ENCODE results near the gene TBC1D5.
"Not testable (repeated sequence)": the region's sequence is repeated elsewhere in the genome, so short reads cannot be mapped to it uniquely, and the experiment has no call there.

Gene TBC1D5

DNA sequence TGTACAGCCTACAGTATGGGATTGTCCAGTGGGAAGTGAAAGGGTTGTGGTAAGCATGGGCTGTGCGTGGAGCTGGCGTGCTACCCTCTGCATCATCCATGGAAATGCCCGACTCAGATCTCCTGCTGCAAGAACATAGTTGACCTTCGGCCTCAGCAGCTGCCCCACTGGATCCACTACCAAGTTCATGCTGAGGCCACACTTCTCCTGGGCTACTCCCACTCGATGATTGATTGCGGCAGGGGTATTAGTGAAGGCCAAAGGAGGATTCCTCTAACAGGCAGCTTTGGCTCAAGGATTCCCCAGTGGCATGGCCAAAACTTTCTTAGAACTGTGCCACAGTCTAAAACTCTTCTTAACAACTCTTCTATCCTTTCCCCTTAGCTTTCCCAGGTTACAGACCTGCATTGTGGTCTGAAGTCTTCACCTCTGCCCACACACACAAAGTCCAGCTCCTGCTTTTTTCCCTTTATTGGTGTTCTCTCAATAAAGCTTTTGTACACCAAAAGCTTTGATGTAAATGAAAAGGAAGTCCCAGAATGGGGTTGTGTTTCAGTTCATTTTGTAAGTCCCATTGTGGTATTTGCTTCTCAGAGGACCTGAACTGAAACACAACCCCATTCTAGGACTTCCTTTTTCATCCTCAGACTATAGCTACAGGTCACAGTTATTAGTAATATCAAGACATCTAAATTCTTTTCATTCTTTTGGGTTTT lies 4.9 kb upstream of the TBC1D5 start:
- no peak for DNase-seq

DNA sequence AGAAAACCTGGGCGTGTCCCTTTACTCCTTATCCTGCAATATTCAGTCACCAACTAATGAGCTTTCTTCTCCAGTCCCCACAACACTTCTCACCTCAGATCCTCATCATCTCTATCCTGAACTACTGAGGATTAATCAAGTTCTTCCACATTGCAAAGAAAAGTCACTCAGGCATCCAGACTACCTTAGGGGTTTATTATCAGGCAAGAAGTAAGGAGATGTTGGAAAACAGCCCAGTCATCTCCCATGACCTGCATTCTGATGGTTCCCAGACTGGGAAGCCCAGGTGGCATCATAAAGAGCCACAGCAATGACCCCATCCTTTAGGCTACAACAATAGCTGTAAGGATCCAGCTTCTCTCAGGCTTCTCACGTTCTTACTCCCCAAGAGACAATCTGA lies 3.5 kb upstream of the TBC1D5 start:
- no peak for DNase-seq

DNA sequence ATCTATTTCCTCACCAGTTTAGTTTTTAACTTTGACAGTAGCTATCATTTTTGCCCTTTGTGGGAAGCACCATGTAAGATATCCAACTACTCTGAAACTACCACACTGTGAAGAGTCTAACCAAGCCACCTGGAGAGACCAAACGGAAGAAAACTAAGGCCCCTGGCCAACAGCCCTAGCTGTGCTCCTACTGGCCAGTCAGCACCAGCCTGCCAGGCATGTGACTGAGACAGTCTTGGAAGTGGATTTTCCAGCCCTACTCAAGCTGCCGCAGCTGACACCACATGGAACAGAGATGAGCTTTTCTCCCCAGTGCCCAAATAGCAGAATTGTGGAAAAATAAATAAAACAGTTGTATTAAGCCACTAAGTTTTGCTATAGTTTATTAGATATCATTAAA lies 2.9 kb upstream of the TBC1D5 start:
- DNase-seq, result no peak

DNA sequence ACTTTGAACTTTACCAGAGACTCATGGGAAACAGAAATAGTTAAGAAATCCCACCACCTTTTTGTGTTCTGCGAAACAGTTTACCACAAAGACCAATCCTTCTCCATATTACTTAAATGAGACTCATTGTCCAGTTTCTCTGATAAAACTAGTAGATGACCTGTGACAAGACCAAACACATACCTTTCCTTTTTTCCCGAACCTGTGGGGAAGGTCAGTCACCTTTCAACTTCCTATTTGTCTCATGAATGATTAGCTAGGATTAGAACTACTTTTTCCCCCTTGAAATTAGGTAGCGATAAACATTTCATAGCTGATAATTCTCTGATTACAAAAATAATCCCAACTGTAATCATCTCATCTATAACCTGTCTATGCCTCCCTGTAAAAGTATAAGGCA lies 2.3 kb upstream of the TBC1D5 start:
- no peak for DNase-seq

DNA sequence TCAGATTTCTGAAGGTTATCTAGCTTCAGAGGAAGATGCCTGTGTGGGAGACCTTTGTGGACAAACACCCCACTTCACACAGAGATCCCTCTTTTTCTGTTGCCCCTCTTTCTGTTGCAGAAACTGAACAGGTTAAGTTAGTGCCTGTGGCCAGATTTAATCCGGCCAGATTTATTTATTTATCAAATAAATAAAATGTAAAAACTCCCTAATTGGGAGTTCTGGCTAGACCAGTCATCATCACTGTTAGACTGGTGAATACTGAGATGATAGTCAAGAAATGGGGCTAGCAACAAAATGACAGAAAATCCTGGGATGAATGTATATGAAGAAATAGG lies 1.2 kb upstream of the TBC1D5 start:
- DNase-seq, result no peak

DNA sequence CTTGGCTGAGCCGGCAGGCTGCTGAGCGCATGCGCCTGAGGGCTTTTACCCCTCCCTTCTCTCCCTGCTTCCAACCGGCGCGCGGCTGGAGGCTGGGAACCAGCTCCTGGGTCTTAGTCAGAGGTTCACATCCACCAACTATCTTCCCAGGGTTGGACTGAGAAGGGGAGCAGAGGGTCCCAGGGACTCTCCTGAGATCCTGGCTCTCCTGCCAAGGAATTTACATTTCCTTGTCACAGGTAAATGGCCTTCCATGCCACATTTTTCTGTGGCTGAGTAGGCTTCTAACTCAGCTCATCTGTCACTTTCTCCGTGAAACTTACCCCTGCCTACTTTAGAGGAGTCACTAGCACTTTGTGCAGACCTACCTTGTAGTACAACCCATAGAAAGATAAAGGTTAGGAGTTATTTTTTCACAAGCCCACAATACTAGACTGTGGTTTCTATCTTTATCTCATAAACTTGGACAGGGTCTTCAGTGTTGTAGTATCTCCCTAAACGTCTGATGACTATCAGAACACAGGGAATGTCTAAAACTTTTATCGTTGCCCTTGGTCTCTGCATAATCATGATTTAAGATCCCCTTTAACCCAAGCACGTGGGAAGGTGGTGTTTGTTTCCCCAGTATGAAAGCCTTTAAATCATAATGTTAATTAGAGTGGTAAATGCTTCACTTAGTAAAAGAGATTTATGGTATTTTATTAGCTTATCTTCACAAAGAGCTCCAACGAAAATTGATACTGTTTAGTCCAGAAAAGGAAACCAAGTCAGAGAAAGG lies 638 bp upstream of the TBC1D5 start:
- no peak for DNase-seq

DNA sequence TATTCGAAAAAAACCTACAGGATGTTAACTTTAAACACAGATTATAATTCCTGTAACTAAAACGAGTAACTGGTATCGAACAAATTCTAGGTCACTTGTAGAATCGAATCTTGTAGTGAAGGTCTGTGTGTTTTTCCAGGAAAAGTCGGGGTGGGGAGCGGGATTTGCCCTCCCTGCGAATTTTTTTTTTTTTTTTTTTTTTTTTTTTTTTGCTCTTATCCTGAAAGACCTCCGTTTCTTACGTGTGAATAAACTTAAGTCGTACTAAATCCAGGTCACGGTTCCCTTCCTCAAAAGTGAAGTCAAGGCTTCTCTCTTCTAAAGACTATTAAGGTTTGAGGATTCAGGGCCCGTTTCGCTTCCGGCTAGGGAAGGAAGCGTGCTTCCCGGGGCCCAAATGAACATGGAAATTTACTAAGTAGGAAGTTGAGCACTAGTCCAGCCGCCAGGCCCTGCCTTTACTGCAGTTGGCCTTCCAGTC lies 770 bp downstream of the TBC1D5 start:
- DNase-seq, result no peak

DNA sequence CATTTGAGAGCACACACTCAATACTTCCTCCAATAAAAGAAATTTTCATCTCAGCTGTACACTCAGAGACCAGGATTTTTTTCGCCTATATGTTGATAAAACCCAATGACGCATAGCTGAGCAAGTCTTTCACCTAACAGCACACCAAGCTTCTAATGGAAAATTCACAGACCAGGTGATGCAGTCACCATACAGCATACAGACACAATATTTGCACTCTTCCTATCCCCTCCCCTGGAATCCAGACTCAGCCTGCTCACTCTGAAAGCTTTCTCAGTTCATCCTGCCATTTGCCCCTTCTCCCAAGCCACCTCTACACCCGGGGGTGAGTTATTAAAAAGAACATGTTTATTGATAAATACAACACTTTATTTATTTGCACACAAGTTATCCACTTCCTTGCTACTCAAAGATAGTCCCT lies 1.7 kb downstream of the TBC1D5 start:
- DNase-seq, result no peak

DNA sequence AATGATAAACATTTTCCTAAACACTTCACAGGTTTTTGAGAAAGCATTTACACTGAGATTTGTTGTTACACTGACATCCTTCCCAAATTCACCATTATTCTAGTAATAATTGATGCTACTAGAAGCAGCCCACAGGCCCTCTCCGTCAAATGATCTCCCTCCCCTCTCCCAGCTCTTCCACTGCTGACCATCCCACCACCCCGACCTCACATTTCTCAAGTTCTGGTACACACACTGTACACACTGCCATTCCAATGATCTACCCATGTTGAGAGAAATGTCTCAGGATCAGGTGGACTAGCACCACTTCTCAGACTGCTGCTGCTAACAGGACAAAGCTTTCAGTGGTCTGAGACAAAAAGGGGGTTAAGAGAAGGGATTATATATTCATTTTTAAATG lies 3.5 kb downstream of the TBC1D5 start:
- no peak for DNase-seq

DNA sequence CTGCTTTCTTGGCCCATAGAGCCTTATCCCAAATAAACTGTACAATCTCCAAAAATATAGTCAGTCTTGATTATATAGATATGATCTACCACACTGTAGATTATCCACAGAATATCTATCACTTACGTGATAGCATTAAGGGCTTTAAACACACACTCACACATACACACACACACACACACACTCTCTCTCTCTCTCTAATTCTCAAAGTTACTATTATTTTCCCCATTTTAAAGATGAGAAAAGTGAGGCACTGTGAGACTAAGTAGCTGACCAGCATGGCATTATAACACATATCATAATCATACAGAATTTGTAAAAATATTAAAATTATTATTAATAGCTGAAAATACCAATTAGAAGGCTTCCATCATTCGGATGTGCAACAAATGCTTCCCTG lies 4.2 kb downstream of the TBC1D5 start:
- DNase-seq, result no peak

DNA sequence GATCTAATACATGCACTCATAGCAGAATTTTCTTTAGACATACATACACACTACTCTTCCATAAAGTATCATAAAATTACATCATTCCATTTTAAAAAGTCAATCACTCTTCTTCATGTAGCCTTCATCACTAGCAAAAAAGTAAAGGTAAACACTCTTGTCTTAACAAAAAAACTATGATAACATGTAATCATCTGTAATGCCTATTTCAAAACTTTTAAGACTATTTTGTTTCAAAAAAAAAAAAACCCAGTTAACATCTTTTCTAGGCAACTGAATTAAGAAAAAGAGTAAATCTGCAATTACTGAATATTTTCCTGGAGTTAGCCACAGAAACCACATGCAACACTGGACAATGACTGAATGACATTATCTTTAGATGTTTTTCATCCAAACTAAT lies 4.8 kb downstream of the TBC1D5 start:
- no peak for DNase-seq

DNA sequence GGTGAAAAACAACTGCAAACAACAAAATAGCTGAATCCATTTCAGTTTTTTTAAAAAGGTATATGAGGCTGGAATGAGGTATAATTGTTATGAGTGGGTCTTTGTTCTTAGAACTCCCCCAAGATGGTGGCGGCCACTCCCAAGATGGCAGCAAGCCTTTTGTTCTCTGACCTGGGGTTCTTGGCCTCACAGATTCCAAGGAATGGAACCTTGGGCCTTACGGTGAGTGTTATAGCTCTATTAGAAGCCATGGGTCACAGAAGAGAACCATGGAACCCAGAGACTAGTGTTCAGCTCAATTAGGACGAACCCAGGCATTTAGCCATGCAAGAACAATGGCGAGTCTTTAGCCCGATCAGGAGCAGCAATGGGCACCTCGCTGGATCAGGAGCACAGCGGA lies 7.1 kb downstream of the TBC1D5 start:
- not testable (repeated sequence) for DNase-seq

DNA sequence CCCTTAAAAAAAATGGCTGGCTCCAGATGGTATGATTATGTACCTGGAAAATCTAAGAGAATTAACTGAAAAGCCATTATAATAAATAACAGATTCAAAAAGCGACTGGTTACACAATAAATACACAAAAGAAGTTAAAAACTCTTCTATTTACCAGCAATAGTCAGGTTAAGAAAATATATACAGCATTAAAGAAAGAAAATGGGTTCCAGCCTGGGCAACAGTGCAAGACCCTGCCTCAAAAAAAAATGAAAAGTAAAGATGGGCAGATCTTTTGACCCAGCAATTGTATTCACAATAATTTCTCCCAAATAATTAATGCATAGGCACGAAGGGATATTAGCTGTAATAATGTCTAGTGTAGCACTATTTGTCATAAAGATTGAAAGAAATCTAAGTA lies 8.7 kb downstream of the TBC1D5 start:
- DNase-seq, result no peak

DNA sequence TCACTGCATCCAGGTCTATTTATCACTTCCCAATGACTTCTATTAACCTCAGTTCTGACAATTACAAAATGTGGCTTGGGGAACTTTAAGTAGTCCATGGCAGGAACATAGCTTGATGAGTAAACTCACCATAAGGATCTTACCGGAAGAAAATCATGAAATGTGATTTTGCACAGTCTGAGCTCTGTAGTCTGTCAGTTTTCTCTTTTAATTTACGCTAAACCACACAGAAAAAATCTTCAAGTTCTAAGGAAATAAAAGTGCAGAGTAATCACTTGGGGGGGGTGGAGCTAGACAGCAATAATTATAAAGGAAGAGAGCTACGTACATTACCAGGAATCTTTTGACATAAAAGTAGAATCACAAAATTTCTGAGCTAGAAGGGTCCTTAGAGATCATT lies 9.2 kb downstream of the TBC1D5 start:
- no peak for DNase-seq

DNA sequence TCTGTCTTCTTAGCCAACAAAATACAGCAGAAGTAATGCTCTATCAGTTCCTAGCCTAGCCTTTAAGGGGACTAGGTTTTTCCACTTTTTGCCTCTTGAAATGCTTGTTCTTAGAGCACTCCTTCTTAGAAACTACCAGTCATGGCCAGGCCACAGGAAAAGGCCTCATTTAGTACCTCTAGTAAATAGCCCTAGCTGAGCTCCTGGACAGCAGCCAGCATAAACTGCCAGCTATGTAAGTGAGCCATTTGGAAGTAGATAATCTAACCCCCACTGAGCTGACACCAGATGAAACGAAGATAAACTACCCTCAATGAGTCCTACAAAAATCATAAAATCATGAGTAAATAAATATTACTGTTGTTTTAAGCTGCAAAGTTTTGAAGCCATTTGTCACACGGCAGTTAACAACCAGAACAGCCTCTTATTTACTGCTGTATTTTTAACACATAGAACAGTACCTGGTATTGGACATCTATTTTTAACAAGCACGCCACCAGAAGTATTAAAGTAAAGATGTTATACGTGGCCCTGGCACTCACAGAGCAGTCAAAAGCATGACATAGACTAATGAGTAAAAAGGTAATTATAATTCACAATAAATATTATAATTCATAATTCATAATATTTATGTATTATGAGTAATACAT lies 12.0 kb downstream of the TBC1D5 start:
- no peak for DNase-seq

DNA sequence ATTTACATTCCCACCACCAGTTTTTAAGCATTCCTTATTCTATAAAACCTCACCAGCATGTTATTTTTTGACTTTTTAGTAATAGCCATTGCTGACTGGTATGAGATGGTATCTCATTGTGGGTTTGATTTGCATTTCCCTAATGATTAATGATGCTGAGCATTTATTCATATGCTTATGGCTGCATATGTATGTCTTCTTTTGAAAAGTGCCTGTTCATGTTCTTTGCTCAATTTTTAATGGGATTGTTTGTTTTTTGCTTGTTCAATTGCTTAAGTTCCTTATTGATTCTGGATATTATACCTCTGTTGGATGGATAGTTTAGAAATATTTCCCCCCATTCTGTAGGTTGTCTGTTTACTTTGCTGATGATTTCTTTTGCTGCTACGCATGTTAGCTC lies 16.1 kb downstream of the TBC1D5 start:
- no peak for DNase-seq

DNA sequence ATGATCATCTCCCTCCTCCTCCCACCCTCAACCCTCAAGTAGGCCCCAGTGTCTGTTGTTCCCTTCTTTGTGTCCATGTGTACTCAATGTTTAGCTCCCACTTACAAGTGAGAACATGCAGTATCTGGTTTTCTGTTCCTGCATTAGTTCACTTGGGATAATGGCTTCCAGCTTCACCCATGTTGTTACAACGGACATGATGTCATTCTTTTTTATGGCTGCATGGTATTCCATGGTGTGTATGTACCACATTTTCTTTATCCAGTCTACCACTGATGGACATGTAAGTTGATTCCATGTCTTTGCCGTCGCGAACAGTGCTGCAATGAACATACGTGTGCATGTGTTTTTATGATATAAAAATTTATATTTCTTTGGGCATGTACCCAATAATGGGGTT lies 16.6 kb downstream of the TBC1D5 start:
- not testable (repeated sequence) for DNase-seq

DNA sequence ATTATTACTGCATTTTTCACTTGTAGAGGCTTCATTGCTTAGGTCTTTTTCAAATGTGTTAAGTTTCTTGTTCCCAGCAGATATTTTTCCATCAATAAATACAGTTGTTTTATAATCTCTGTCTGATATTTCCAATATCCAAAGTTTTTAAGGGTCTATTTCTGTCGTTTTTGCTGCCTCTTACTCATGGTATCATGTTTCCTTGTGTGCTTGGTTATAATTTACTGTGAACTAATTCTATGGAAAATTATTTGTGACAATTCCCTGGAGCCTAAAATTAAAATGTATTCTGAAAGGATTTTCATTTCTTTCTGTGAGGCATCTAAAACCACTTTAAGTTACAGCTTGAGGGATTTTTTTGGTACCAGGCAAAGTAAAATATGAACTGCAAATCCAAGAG lies 17.5 kb downstream of the TBC1D5 start:
- DNase-seq, result no peak

DNA sequence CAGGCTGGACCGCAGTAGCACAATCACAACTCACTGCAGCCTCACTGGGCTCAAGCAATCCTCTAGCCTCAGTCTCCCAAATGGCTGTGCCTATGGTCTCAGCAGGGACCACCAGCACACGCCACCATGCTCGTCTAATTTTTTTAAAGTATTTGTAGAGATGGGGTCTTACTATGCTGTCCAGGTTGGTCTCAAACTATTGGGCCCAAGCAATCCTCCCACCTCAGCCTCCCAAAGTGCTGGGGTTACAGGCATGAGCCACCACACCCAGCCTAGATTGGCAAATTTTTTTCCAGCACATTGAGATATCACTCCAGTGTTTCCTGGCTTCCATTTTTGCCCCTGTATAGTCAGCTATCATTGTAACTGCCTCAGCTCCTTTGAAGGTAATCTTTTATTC lies 18.3 kb downstream of the TBC1D5 start:
- DNase-seq, result no peak

DNA sequence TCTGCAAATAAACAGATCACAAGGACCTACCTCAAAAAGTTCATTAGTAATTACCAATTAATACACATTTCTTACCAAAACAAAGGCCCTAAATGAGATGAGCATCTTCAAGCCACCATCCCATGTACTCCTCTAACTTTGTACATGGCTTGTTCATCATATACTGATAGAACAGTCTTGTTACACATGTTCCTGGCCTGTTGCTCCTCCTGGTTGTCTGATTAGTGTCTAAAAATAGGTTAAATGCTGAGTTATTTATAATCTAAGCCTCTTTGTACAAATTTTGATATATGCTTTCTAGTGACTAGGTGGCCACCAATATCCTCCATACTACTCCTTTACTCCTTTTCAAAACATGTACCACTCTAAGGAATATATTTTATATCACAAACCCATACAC lies 25.0 kb downstream of the TBC1D5 start:
- DNase-seq, result no peak

DNA sequence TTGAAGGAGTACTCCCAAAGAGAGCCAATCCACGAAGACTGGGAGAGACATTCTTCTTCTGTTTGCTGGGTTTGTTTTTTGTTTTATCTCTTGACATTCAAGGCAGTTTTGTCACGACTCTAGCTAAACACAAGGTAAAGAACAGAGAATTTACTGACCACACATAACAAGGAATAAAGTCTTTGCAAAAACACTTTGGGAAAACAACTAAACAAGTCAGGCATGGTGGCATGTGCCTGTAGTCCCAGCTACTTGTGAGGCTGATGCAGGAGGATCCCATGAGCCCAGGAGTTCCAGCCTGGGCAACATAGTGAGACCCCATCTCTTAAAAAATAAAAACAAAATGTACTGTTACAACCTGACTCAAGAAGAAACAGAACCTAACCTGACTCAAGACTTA lies 28.0 kb downstream of the TBC1D5 start:
- no peak for DNase-seq

DNA sequence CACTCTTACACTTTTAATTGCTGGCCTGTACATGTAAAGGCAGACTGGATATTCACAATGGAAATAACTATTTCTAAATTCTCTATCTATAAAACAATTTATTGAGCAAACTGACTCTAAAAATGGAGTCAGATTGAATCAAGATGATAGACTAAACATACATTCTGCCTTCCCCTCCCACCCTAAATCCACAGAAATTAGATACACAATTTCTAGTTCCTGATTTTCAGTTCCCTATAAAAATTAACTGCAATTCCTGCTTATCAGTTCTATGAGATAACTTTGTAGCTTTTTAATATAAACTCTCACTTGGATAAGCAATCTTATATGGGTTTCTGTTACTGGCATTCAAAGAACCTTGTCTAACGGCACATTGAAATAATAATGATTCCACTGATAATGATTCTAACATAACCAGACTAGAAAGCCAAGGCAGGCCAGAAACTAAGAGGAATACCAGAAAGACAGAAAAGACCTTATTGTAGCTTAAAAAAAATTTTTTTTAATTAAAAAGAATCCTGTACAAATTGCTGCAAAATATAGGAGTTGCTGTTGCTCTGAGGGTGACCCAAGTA lies 33.1 kb downstream of the TBC1D5 start:
- no peak for DNase-seq

DNA sequence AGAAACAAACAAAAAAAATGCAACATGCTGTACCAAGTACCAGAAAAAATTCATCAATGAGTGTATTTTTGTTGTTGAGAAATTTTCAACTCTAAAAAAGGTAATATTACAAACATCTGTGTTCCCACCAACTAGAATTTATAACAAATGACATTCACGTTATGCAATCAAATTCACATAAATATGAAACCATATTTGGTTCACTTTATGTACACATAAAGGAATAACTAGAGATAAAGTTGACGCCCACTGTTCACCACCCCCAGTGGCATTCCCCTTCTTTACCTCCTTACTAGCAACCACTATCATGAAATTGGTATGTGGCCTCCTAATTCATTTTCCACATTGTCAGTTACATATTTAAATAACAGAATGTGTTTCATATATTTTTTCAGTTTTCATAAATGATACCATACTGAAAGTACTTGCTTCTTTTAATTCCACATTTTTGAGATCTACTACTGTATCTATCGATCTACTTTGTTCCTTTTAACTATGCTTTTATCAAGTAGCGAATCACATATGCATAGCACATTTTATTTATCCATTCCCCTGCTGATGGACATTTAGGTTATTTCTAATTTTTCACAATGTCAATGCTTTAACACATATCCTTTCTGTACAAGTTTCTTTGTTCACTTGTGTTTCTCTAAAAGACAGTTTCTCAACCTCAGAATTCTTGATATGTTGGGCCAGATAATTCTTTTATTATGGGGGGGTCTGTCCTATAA lies 34.5 kb downstream of the TBC1D5 start:
- no peak for DNase-seq
